HepG2 (cell line): ENCODE results near the gene DAAM2. TPM values are rescaled to one million over a fixed set of nuclear protein-coding genes. Genes with fewer than 3 reads are reported as not detected.

ENCODE experiments used
- ATAC-seq: fragments of 200-7000 bp; cut with Tn5 transposase; 3 replicates; pipeline ENCODE4 v1.9.1; 2020; ENCODE audit warnings: mild to moderate bottlenecking, moderate library complexity
- BruUV-seq: library from RNA; stranded (reverse); fragments of 400-500 nt; replicated peaks from 2 replicates; lab custom pipeline; 2021; lab: Mats Ljungman, UMichigan
- CTCF ChIA-PET: fragments of 300-600 bp; formaldehyde crosslinking; extraction: SDS; loops from one replicate; lab custom pipeline; 2021; ENCODE audit warnings: low total read pairs, inconsistent platforms, low intra/inter-chr PET ratio; lab: Yijun Ruan, JAX
- POLR2A ChIA-PET: fragments of 350-600 bp; sonication (Branson Sonifier 250); formaldehyde crosslinking; loops from one replicate; lab custom pipeline; 2020; ENCODE audit warnings: antibody characterized with exemption, inconsistent platforms; lab: Yijun Ruan, JAX
- DNase-seq: peaks from one replicate; pipeline ENCODE4 v3.0.0-alpha.2; 2015; ENCODE audit warnings: low spot score
- FAIRE-seq: peaks from 3 replicates; lab custom pipeline; 2011; peaks lifted over from hg19 to GRCh38; lab: Jason Lieb, UNC
- H2AFZ ChIP-seq: one replicate; pipeline ENCODE4 v1.6.1; 2011; ENCODE audit warnings: low read length, inconsistent platforms
- H3K27ac ChIP-seq: fragments of 300-600 bp; 3 replicates; pipeline ENCODE4 v1.8.0; 2011; ENCODE audit warnings: mixed run types, mild to moderate bottlenecking, mixed read lengths, low read length, inconsistent platforms; ENCODE audit not compliant: insufficient read depth; ENCODE audit errors: extremely low read length
- H3K27me3 ChIP-seq, 2 experiments: fragments of 200-600 bp in 1 of 2; 2 replicates in 1 of 2; 3 replicates in 1 of 2; pipeline versions ENCODE4 v1.6.0 to v1.8.0; 2011; ENCODE audit warnings: low read length in 2 of 2, mild to moderate bottlenecking in 2 of 2, moderate library complexity in 2 of 2, inconsistent platforms in 1 of 2; ENCODE audit not compliant: insufficient read depth in 2 of 2, control insufficient read depth in 1 of 2
- H3K36me3 ChIP-seq, 2 experiments: fragments of 200-600 bp in 1 of 2; replicated peaks in 1 of 2; 2 replicates in 1 of 2; 3 replicates in 1 of 2; pipeline versions ENCODE4 v1.5.1 to v1.8.0; 2011; ENCODE audit warnings: low read length in 2 of 2, inconsistent platforms in 1 of 2; ENCODE audit not compliant: insufficient read depth in 2 of 2, control insufficient read depth in 1 of 2
- H3K4me1 ChIP-seq: 2 replicates; pipeline ENCODE4 v1.5.1; 2012; ENCODE audit warnings: low read length, inconsistent platforms; ENCODE audit not compliant: insufficient read depth
- H3K4me2 ChIP-seq: 2 replicates; pipeline ENCODE4 v1.6.0; 2011; ENCODE audit warnings: low read depth, low read length, inconsistent platforms
- H3K4me3 ChIP-seq, 3 experiments: fragments of 200-600 bp in 1 of 3; sonication (generic), shearing (Covaris generic) in 1 of 3; replicated peaks in 1 of 3; 2 replicates each; pipeline ENCODE4 v1.5.1; 2011 to 2016; ENCODE audit warnings: low read length in 3 of 3, inconsistent platforms in 2 of 3, low read depth in 2 of 3, mild to moderate bottlenecking in 2 of 3, control low read depth in 1 of 3, mixed read lengths in 1 of 3; ENCODE audit not compliant: insufficient read depth in 1 of 3
- H3K79me2 ChIP-seq: one replicate; pipeline ENCODE4 v1.6.1; 2011; ENCODE audit warnings: low read length, inconsistent platforms; ENCODE audit not compliant: insufficient read depth
- H3K9ac ChIP-seq: 2 replicates; pipeline ENCODE4 v1.6.0; 2011; ENCODE audit warnings: mild to moderate bottlenecking, low read depth, low read length, inconsistent platforms; ENCODE audit not compliant: insufficient read depth
- H3K9me3 ChIP-seq: 2 replicates; pipeline ENCODE4 v1.5.1; 2012; ENCODE audit warnings: mild to moderate bottlenecking, low read length
- H4K20me1 ChIP-seq: 2 replicates; pipeline ENCODE4 v1.6.0; 2011; ENCODE audit warnings: inconsistent platforms, mild to moderate bottlenecking, low read length, moderate library complexity; ENCODE audit not compliant: insufficient read depth
- CBX5 ChIP-seq: sonication (generic); formaldehyde crosslinking; IDR thresholded peaks from 2 replicates; pipeline ENCODE4 v1.4.0; 2020; ENCODE audit warnings: missing genetic modification reagents, borderline replicate concordance
- GATAD2A ChIP-seq: IDR thresholded peaks from 2 replicates; pipeline ENCODE4 v1.6.1; 2016
- GPN1 ChIP-seq: sonication (generic); formaldehyde crosslinking; IDR thresholded peaks from 2 replicates; pipeline ENCODE4 v1.5.1; 2020; ENCODE audit warnings: missing genetic modification reagents, borderline replicate concordance
- HES4 ChIP-seq: sonication (generic); formaldehyde crosslinking; IDR thresholded peaks from 2 replicates; pipeline ENCODE4 v1.9.0; 2021; ENCODE audit warnings: mild to moderate bottlenecking, missing genetic modification reagents, borderline replicate concordance
- KMT2B ChIP-seq: IDR thresholded peaks from 2 replicates; pipeline ENCODE4 v1.6.1; 2016; ENCODE audit warnings: missing genetic modification reagents, missing compliant biosample characterization
- MTF1 ChIP-seq: sonication (generic); formaldehyde crosslinking; IDR thresholded peaks from 2 replicates; pipeline ENCODE4 v1.5.0; 2020; ENCODE audit warnings: missing genetic modification reagents
- NFYC ChIP-seq: IDR thresholded peaks from 2 replicates; pipeline ENCODE4 v1.6.1; 2016; ENCODE audit warnings: missing genetic modification reagents, missing compliant biosample characterization
- NKX3-1 ChIP-seq: sonication (generic); formaldehyde crosslinking; IDR thresholded peaks from 2 replicates; pipeline ENCODE4 v1.5.0; 2020; ENCODE audit warnings: missing genetic modification reagents
- SIX4 ChIP-seq: sonication (generic); formaldehyde crosslinking; IDR thresholded peaks from 2 replicates; pipeline ENCODE4 v1.4.0; 2020; ENCODE audit warnings: missing genetic modification reagents
- TBL1XR1 ChIP-seq: fragments of 150-350 bp; IDR thresholded peaks from 2 replicates; pipeline ENCODE4 v1.6.1; 2014; ENCODE audit warnings: borderline replicate concordance, low read length; ENCODE audit not compliant: partially characterized antibody
- ZFP36 ChIP-seq: fragments of 150-350 bp; IDR thresholded peaks from 2 replicates; pipeline ENCODE4 v1.6.1; 2018; ENCODE audit warnings: borderline replicate concordance, low read length, low read depth; ENCODE audit not compliant: partially characterized antibody
- ZNF766 ChIP-seq: sonication (generic); formaldehyde crosslinking; IDR thresholded peaks from 2 replicates; pipeline ENCODE4 v1.5.0; 2020; ENCODE audit warnings: missing genetic modification reagents, borderline replicate concordance
- ZNF775 ChIP-seq: sonication (generic); formaldehyde crosslinking; IDR thresholded peaks from 2 replicates; pipeline ENCODE4 v1.4.0; 2020; ENCODE audit warnings: missing genetic modification reagents, mild to moderate bottlenecking, moderate library complexity, borderline replicate concordance
- in situ Hi-C: cut with HindIII; loops from 2 replicates; pipeline ENCODE4 v1.10.0; 2017; ENCODE audit warnings: low pct_unique_long_range_greater_than_20kb; ENCODE audit not compliant: extremely low pct_ligation_motif_present
- intact Hi-C: fragments of 100-400 bp; cut with micrococcal nuclease; formaldehyde crosslinking; loops from one replicate; pipeline ENCODE4 v1.10.0; 2022; ENCODE audit not compliant: unreplicated experiment
- polyA plus RNA-seq, 8 experiments: library from polyadenylated mRNA; depleted of rRNA in 3 of 8; stranded (reverse) in 7 of 8; unstranded in 1 of 8; fragments of >200 nt; fragmentation: Illumina TruSeq in 4 of 8; extraction: Trizol in 4 of 8; gene quantifications; 2 replicates each; pipeline versions ENCODE4 v1.2.1 to v1.2.3, GENCODE V29; 2011 to 2016; ENCODE audit warnings: low read depth in 4 of 8, missing spikeins in 1 of 8, mixed read lengths in 1 of 8; ENCODE audit not compliant: insufficient read depth in 1 of 8
- total RNA-seq, 5 experiments: library from RNA; depleted of rRNA; stranded (reverse); fragments of >200 nt; fragmentation: Illumina TruSeq; extraction: Trizol; gene quantifications; 2 replicates each; pipeline ENCODE4 v1.2.3, GENCODE V29; 2016; ENCODE audit warnings: low read depth in 1 of 5
- TF ChIP-seq, protein P1 (sequence below): sonication (generic); formaldehyde crosslinking; conservative IDR thresholded peaks from 2 replicates; pipeline ENCODE4 v1.8.0; 2022; ENCODE audit warnings: mild to moderate bottlenecking, moderate library complexity, missing genetic modification reagents
- TF ChIP-seq, protein P2 (sequence below): sonication (generic); formaldehyde crosslinking; IDR thresholded peaks from 2 replicates; pipeline ENCODE4 v1.4.0; 2020; ENCODE audit warnings: mild to moderate bottlenecking, missing genetic modification reagents
- TF ChIP-seq, protein P3 (sequence below): sonication (generic); formaldehyde crosslinking; IDR thresholded peaks from 2 replicates; pipeline ENCODE4 v1.4.0; 2020; ENCODE audit warnings: missing genetic modification reagents

The DAAM2 gene
- total and polyA plus RNA-seq, 2 of the 13 experiments (the other 11 are each of a cell fraction or from before 2014, with no cell fraction given), result 0.01 TPM; not detected in 1

GRCh38 chr6:39876111-39876510 is 83.9 kb downstream of the DAAM2 start:
- Histone ChIP-seq H3K27ac (no peak overlapping the region), H3K27me3 (no peaks in the 10 kb centered on the region; a peak in 1 of 5 replicates), H3K4me2 (no peak overlapping the region), H2AFZ (no peak overlapping the region), H4K20me1 (no peaks in the 10 kb centered on the region), H3K4me3 (no peak overlapping the region), H3K4me1 (no peaks in the 10 kb centered on the region)
- in situ Hi-C loops, result no loop called here
- intact Hi-C loops, result no loop called here
- no TSS peak for BruUV-seq
- CTCF ChIA-PET, result no interaction called here
- ATAC-seq (no peak), FAIRE-seq (no peak)
- TF ChIP-seq, protein P1, sequence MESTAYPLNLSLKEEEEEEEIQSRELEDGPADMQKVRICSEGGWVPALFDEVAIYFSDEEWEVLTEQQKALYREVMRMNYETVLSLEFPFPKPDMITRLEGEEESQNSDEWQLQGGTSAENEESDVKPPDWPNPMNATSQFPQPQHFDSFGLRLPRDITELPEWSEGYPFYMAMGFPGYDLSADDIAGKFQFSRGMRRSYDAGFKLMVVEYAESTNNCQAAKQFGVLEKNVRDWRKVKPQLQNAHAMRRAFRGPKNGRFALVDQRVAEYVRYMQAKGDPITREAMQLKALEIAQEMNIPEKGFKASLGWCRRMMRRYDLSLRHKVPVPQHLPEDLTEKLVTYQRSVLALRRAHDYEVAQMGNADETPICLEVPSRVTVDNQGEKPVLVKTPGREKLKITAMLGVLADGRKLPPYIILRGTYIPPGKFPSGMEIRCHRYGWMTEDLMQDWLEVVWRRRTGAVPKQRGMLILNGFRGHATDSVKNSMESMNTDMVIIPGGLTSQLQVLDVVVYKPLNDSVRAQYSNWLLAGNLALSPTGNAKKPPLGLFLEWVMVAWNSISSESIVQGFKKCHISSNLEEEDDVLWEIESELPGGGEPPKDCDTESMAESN (CRISPR knock-in tag), result no peak
- TF ChIP-seq NFYC (CRISPR knock-in tag) (no peak), ZFP36 (no peak), ZNF766 (no peak), MTF1 (no peak), TBL1XR1 (no peak), CBX5 (CRISPR knock-in tag) (no peak), SIX4 (CRISPR knock-in tag) (no peak), NKX3-1 (CRISPR knock-in tag) (no peak), HES4 (CRISPR knock-in tag) (no peak), GPN1 (CRISPR knock-in tag) (no peak), ZNF775 (CRISPR knock-in tag) (no peak), KMT2B (CRISPR knock-in tag) (no peak), GATAD2A (CRISPR knock-in tag) (no peak)
- TF ChIP-seq, protein P2, sequence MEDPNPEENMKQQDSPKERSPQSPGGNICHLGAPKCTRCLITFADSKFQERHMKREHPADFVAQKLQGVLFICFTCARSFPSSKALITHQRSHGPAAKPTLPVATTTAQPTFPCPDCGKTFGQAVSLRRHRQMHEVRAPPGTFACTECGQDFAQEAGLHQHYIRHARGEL (CRISPR knock-in tag), result no peak
- TF ChIP-seq, protein P3, sequence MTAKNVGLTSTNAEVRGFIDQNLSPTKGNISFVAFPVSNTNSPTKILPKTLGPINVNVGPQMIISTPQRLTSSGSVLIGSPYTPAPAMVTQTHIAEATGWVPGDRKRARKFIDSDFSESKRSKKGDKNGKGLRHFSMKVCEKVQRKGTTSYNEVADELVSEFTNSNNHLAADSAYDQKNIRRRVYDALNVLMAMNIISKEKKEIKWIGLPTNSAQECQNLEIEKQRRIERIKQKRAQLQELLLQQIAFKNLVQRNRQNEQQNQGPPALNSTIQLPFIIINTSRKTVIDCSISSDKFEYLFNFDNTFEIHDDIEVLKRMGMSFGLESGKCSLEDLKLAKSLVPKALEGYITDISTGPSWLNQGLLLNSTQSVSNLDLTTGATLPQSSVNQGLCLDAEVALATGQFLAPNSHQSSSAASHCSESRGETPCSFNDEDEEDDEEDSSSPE (CRISPR knock-in tag), result no peak
- TF ChIP-seq, all 625 proteins: peak for 0
- POLR2A ChIA-PET, result no interaction called here
- Histone ChIP-seq H3K9ac (no peak overlapping the region), H3K9me3 (no peaks in the 10 kb centered on the region), H3K79me2 (no peaks in the 10 kb centered on the region), H3K36me3 (no peaks in the 10 kb centered on the region)
- DNase-seq, result no peak
